Measurements from ENCODE around the gene GLE1.

Gene GLE1

DNA sequence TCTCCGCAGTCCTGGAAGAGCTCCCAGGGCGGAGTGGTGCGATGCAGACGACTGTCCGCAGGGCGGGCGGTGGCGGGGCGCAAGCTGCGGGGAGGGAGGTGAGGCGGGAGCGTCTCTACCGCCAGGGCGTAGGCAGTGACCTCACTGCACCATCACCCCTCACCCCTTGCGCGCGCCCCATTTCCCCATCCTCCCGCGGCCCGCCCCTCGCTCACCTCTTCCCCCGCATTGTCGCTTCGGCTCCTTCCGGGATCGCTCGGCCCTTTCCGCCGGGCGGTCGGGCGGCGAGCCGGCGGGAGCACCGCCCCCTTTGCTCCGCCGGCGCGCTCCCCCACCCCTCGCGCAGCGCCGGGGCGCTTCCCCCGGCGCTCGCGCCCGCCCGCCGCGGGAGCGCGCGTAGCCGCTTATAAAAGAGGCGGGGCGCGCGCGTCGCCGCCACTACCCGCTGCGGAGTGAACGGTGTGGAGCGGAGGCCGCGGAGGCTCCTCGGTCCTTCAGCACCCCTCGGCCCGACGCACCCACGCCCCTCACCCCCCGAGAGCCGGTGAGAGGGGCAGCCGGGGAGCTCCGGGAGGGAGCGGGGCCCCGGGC is 47.7 kb downstream of the GLE1 start, which contains the start of gene SPTAN1:
TSS of gene SPTAN1 (plus strand) at position 435 of the 591 bp plus-strand sequence. CDS start 14,154 bp downstream, outside the sequence.
- peak within 1 kb of the TSS; percentile 71 for H3K27ac ChIP-seq
- no peak for TF ChIP-seq ZFX (IDR thresholded peaks at IDR 0.05; ENCODE audit: borderline replicate concordance)
- TF ChIP-seq CTCF (IDR thresholded peaks at IDR 0.05), result no peak

DNA sequence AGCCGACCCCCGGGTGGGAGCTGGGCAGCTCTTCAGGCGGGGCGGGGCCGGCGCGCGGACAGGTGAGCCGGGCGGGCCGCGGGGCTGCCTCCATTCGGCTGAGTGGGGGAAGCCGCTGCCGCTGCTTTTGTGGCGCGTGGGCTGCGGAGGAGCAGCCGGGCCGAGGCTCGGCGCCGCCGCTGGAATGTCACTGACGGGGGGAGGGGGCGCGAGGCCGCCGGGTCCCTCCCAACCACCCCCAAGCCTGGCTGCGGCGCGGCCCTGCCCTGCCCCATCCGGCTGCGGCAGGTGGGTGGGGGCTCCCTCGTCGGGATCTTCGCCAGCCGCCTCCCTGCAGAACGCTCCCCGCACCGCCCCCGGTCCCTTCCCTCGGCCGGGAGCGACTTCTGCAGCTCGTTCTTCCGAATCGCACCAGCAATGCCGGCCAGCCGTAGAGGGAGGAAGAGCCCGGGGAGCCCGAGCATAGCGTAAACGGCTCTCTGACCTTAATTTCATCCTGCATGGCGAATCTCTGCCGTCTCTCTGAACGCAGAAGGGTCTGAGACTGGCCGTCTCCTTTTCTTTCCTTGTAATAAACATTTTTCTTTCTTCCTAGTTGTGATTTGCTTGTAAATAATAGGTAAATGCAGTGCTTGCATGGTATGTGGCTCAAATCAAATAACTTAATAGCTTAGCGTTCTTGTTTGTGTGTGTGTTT is 48.4 kb downstream of the GLE1 start:
- TF ChIP-seq CTCF (IDR thresholded peaks at IDR 0.05) (no peak), ZFX (IDR thresholded peaks at IDR 0.05; ENCODE audit: borderline replicate concordance) (no peak)
- peak overlapping the region; percentile 71 for H3K27ac ChIP-seq

GRCh38 chr9:128553728-128554127 is 49.2 kb downstream of the GLE1 start:
- peak overlapping the region; percentile 71; the same call in 1 of the 2 replicates for H3K27ac ChIP-seq
- no peak for TF ChIP-seq ZFX (IDR thresholded peaks at IDR 0.05; ENCODE audit: borderline replicate concordance)
- no peak for TF ChIP-seq CTCF (IDR thresholded peaks at IDR 0.05)

DNA sequence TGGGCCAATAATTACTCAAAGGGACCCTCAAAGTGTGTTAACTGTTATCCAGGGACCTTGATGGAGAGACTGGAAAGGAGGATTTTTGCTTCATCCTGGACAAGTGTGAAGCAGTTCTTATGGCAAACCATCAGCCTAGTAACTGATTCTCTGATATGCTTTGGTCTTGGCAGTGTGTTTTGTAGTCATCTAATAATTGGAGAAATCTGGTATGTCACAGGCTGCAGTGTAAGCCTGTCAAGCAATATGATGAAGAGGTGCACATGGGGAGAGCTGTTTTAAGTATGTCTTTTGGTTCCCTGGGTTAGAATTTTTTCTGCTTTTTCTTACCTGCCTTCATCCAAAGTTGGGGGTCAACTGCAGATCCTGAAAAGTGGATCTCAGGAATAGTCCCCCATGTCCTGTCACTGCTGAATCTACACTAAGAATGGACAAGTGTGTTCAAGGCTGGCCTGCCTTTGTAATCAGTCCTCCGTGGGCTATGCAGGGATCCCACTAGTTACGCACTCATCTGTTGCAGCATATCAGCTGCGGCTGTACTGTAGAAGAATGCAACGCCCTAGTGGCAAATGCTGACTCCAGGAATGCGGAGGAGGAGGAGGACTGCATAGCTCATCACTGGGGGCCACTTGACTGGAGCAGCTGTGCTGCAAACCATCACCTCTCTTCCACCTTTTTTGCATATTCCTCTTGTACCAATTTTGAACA is 49.8 kb downstream of the GLE1 start:
- no peak overlapping the region for H3K27ac ChIP-seq
- TF ChIP-seq CTCF (IDR thresholded peaks at IDR 0.05) (no peak), ZFX (IDR thresholded peaks at IDR 0.05; ENCODE audit: borderline replicate concordance) (no peak)

GRCh38 chr9:128555180-128555721 is 50.7 kb downstream of the GLE1 start:
- TF ChIP-seq ZFX (IDR thresholded peaks at IDR 0.05; ENCODE audit: borderline replicate concordance) (no peak), CTCF (IDR thresholded peaks at IDR 0.05) (no peak)
- H3K27ac ChIP-seq, result no peak overlapping the region

DNA sequence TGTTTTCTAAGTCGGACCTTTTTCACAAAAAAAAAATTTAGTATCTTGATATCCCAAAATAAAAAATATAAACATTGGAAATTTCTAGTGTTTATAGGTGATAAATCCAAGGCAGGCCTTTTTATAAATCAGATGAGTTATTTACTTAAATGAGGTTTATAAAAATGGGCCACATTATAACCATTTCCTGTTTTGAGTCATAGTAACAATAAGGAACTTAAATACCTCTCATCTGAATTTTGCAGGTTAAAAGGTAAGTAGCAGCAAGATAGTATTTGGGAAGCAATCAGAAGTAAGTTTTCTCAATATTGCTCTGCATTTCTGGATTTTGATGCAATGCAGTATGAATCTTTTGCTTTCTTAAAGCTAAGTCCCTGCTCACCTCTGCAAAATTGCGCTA is 51.8 kb downstream of the GLE1 start:
- no peak overlapping the region for H3K27ac ChIP-seq
- TF ChIP-seq CTCF (IDR thresholded peaks at IDR 0.05) (no peak), ZFX (IDR thresholded peaks at IDR 0.05; ENCODE audit: borderline replicate concordance) (no peak)

Data from 22Rv1 (cell line).